Stimulated activated CD4-positive, alpha-beta T cell treated with anti-CD3 and anti-CD28 coated beads, Interleukin-2, amount 100 ng/mL, for 48 hours (primary cell): ENCODE measurements around the gene IP6K1.
"Not testable (repeated sequence)": the region's sequence is repeated elsewhere in the genome, so short reads cannot be mapped to it uniquely, and the experiment has no call there.

ENCODE experiments used
- DNase-seq, 2 donors: peaks; one replicate each; pipeline ENCODE4 v3.0.0-alpha.2; 2020

The IP6K1 gene

DNA sequence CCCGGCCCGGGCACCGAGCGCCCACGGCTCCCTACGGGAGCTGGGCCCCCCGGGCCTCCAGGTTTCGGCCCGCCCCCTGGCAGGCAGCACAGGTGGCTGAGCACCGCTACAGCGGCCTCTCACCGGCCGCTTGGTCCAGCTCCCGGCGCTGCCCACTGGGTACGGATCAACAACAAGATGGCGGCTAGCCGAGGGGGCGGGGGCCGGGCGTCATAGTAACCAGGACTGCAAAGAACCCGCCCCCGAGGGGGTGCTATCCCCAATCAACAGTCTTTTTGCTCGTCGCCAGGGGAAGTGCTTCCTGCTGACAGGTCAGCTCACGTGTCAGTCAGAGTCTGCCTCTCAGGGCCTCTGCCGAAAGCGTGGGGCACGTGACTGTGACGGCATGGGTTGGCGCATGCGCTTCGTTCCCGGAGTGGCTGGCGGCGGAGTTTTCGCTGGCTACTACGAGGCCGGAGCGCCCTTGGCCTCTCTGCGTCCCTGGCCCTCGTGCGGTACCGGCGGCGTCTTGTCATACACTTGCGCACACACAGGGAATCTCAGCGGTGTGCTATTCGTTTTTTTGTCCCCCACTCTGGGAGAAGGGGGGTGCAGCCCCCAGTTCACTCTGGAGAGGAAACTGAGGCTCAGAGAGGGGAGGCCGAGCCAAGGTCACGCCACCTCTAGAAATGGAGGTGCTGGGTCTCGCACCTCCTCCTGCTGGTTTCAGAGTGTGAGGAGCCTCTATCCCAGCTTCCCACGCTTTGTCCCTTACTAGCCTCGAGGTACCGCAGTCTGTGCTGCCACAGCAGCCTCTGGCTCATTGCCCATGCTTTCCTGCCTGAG is at the start of gene IP6K1:
Gene IP6K1, minus strand, starts transcription at position 186 of the 825 bp plus-strand sequence. CDS start 38,502 bp downstream, outside the sequence.
- peak; percentile 99 for DNase-seq

DNA sequence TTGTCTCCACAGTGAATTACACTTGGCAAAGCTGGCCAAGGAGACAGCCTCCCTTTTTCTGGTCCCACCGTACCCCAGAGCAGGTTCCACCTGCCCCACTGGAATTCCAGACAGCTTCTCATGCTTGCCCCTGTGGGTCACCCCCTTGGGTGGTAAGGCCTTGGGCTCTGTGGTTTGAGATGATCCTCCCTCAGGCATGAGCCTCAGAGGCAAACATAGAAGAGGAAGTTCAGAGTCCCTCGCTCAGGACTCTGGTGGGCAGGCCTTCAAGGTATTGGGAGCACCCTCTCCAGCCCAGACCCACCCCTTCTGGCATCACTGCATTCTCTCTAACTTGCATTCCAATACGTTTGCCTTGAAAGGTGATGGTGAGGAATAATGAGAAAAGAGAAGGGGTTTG is 45.0 kb upstream of the IP6K1 start:
- DNase-seq, result no peak

DNA sequence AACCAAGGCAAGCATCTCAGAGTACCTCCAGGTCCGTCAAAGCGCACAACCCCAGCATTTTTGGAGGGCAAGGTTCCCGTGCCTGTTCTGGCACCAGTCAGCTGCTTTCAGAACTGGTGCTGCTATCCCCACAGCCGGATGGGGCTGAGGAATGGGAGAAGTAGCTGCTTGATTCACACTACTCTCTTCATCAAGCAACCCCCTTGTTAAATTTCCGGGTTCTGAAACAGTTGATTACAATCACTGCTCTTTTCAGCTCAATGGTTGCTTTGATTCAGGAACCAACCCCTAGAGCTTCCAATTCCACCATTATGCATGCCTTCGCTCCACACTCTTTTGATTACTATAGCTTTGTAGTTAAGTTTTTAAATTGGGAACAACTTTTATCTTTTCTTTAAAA is 39.7 kb upstream of the IP6K1 start:
- no peak for DNase-seq

DNA sequence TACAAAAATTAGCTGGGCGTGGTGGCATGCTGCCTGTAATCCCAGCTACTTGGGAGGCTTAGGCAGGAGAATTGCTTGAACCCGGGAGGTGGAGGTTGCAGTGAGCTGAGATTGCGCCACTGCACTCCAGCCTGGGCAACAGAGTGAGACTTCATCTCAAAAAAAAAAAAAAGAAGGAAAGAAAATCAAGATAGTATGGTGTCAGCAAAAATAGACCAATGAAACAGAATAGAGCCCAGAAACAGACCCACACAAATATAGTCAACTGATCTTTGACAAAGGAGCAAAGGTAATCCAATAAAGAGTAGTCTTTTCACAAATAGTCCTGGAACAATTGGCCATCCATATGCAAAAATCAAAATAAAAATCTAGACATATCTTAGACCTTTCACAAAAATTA is 36.8 kb upstream of the IP6K1 start:
- DNase-seq, result not testable (repeated sequence)

DNA sequence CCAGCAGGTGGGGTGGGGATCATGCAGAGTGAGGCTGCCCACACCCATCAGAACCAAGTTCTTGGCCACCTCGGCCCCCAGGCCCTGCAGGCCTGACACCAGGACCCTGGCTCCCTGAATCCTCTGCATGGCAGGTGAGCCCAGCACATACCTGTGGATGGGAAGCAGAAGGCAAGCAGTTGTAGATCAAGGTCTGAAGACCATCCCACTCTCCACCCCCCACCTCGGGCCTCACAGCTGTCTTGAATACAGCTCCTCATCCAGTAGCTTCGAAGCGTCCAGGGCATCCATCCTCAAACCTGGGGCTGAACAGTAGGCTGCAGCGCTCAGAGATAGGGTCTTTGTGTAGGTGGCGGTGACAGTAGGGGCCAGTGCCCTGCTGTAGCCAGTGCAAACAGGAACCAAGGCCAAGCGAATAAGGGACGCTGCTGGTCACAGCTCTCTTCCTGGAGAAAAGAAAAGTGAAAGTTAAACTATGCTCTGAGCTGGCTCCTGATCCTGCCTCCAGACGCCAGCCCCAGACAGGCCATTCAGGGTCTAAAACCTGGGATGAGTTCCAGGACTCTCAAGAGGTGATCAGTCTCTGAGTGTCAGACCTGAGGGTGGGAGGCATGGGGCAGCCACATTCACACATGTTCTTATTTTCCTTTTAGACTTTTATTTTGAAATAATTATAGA is 27.3 kb upstream of the IP6K1 start, which contains the start of gene UBA7:
Gene UBA7, minus strand, starts transcription at position 457 of the 678 bp plus-strand sequence. Its CDS starts 166 bp downstream, at position 291.
- peak in 1 of 2 donors; percentile 25 for DNase-seq

DNA sequence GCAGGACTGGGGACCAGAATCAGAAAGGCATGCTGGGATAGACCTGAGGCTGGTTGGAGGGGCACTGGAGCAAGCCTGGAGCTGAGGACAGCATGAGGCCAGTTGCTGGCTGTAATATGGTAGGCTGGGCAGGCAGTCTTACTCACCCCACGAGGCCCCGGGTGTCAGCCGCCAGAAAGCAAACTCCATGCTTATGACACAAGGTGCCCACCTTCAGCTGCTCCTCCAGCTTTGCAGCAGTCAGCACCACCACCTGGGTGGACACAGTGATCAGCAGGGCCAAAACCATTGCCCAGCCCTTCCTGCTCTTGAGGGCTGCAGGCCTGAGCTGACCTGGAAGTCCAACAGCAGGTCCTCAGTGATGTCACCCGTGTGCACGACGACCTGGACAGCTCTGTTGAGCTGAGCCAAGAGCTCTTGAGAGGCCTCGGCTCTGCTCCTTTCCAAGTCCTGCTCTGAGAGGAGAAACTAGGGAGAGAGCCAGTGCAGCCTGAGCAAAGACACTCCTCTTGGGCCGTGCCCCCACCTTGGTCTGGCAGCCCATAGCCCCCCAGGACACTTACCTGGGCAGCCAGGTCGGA is 26.7 kb upstream of the IP6K1 start:
- DNase-seq, result no peak

DNA sequence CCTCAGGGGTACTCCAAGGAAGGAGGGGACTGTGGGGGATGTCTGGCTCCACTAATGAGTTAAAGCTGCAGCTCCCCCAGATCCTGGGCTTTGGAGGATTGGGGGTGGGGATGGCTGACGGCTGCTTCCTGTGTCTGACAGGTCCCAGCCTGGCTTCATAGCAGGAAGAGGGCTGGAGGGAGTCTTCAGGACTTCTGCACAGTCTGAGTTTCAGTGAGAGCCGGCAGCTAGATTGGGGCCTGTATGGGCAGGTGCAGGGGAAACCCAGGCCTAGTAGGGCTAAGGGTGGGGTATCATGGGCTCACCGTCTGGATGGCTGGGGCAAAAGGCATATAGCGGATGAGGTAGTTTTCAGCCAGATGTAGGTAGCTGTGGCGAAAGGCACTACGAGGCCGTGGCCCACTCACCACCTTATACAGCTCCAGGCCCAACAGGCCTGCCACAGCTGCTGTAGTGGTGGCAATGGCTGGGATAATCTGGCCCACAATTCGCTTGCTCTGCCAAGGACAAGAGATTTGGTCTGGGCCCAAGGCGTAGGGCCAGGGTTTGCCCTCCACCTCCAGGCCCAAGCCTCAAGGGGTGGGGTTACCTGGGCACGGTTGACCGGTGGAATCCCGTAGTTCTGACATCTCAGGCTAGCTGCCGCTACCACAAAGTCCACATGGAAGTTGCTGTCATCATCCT is 21.2 kb upstream of the IP6K1 start:
- DNase-seq, result no peak

DNA sequence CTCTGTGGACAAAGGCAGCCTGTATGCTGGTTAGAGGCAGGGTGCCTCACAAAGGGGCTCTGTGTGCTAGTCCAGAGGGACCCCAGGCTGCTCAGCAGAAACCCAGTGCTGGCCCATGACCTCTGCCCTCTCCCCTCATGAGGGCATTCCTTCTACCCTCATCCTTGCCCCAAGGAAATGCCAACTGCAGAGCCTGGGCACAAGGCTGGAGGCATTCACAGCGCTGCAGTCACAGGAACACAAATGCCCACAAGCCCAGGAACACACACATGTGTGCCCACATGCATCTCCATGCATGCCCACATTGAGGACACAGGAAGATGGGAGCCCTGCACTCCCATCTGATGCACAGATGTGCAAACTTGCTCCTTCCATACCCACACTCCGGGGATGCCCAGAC is 20.5 kb upstream of the IP6K1 start:
- DNase-seq, result no peak

DNA sequence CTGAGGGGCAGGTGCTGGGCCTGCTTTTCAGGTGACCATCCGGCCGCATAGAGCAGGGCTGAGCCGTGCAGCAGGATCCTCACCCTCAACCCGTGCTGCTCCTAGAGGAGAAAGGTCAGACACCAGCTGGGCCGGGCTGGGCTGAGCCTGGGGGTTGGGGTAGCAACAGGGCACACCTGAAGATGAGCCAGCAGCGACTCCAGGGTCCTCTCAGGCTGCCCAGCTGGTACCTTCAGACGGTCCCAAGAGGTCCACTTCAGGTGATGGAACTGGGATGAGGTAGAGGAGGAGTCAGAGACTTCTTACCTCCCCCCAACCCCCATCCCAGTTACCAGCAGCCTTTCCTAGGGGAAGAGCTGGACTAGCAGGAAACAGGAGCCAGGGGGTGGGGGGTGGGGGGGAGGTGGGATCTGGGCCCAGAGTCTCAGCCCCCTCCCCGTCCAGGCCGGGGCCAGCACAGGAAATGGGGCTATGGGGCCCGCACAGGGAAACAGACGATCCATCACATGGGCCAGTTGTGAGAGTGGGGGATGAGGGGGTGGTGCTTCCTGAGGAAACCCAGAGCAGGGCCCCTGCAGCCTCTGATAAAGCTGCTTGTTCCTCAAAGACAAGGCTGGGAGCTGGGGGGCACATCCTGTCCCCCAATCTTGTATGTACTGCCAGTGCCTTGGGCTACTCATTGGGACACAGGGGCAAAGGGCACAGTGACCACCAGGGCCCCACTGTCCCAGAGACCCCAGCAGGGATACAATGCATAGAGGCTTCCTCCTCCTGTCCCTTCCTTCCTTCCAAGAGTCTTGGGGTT is 19.8 kb upstream of the IP6K1 start:
- DNase-seq, result no peak

DNA sequence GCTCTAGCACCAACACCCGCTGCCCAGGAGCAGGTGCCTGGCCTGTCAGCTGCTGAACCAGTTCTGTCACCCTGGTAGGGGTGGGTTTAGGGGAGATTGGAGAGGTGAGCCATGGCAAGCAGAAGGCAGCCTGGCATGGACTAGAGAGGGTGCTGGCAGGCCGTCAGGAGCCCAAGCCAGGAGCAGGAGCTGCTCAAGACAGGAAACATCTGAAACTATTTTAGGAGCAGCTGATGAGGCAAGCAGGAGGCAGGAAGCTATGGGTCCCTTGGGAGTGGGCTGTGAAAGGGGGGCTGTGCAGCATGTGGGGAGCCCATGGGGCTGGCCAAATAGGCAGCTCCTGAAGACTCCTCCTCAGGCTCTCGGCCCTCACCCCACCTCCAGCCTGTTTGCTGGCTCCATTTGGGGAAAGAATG is 19.0 kb upstream of the IP6K1 start:
- DNase-seq, result no peak

DNA sequence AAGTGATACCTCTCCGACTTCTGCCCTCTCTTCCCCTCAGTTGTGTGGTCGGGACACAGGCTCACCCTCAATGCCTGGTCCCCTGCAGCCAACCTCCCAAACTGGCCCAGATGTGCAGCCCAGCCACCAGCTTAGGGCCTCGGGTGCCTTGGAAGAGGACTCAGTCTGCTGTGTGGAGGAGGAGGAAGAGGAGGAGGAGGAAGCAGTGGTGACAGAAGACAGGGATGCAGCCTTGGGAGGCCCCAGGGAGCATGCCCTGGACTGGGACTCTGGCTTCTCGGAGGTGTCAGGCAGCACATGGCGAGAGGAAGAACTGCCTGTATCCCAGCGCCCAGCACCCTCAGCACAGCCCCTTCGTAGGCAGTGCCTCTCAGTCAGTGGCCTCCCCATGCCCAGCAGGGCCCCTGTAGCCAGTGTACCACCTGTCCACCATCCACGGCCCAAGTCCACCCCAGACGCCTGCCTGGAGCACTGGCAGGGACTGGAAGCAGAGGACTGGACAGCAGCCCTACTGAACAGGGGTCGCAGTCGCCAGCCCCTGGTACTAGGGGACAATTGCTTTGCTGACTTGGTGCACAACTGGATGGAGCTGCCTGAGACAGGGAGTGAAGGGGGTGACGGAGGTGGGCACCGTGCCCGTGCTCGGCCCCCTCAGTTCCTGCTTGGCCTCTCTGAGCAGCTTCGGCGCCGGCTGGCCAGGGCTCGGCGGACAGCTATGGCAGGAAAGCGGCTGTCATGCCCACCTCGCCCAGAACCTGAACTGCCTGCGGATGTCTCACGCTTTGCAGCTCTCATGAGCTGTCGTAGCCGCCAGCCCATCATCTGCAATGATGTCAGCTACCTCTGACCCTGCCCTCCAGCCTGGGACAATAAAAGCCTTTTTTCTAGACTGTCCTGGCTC is 18.0 kb upstream of the IP6K1 start:
- no peak for DNase-seq

DNA sequence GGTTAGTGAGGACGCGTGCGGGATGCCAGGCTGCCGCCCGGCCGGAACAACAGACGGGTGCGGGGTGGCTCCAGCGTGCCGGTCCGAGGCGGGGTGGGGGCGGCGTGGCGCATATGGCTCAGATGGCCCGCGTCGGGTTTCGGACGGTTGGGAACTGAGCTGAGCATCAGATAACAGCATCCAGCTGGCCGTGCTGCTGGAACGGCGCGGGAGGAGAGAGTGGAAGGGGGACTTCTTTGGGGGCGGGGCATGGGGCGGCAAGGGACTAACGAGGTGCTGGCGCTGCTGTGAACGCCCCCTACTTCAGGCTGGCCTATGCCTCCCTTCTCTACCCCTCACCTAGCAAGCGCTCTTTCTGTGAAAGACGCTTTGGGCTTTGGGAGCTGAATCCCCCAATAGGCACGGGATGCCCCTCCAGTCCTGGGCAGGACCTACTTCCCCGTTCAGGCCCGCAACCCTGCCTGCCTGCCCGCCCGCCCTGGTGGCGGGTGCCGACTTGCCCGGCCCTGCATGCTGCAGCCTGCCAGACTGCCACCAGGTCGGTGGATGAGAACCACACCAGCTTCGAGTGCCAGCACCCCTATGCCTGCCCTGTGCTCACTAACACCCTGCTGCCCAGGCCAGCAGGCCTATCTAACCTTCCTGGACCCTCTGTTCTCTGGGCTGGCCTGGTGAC is 17.3 kb upstream of the IP6K1 start:
- peak in 1 of 2 donors; percentile 23 for DNase-seq

DNA sequence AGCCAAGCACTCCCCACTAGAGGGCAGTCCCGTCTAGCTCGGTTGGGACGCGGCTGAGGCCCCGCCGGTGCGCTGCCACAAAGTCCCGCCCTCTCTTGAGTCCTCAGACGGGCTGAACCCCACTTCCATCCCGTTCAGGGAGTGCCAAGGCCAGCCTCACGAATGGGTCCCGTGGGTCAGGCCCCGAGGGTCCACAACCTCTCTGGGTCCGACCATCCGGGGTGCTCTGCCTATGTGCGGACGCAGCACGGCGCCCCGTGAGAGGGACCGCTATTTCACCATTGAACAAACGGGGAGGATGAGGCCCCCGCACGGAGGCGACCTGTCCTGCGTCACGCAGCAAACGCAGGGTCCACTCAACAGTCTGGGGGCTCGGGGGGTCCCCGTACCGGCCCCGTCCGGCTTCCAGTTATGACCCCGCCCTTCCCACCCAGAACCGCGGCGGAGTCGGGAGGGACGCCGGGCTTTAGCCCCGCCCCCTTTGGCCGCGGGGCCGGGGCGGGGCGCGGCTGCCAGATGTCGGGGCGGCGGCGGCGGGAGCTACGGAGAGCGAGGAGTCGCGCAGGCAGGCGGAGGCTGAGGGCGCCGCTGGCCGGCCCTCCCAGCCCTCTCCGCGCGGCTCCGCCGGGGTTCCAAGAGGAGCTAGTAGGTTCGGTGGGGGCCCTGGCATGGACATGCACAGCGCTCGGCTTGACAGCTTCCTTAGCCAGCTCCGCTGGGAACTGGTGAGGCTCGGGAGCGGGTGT is 16.6 kb upstream of the IP6K1 start, which contains the start of gene INKA1:
Gene INKA1, plus strand, starts transcription at position 543 of the 746 bp plus-strand sequence. Its CDS starts 132 bp downstream, at position 675.
- DNase-seq, result peak; percentile 87 to 88

DNA sequence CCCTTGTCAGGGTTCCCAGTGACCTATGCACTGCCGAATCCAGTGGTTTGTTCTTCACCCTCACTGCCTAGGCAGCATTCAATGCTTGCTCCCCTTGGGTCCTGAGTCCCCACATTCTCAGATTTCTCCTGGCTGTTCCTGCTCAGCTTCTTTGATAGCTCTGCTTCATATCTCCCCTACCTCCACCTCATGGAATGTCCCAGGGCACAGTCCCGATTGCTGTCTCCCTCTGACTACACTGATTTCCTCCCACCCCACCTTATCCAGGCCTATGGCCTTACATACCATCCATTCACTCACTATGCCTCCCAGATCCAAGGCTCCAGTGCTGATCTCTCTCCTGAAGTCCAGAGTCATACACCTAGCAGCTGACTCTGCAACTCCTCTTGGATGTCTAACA is 14.8 kb upstream of the IP6K1 start:
- no peak for DNase-seq

DNA sequence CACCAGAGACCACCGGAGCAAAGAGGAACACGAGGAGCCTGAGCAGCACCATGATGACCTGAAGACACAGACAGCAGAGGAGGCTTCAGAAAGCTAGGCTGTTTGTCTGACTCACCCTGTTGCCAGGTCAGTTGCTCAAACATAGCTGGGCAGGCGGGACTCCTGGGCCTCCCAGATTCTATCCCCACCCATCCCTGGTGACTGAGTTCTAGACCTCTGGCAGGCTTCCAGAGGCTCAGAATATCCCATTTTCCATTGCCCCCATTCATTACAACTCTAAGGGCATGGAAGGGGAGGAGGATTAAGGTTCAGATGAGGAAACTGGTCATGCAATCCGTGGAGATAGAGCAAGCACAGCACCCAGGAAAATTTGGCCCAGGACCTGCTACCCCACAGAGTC is 13.4 kb upstream of the IP6K1 start, which contains the start of gene CDHR4:
Gene CDHR4, minus strand, starts transcription at position 113 of the 400 bp plus-strand sequence. Its CDS starts 61 bp downstream, at position 52.
- DNase-seq, result no peak

DNA sequence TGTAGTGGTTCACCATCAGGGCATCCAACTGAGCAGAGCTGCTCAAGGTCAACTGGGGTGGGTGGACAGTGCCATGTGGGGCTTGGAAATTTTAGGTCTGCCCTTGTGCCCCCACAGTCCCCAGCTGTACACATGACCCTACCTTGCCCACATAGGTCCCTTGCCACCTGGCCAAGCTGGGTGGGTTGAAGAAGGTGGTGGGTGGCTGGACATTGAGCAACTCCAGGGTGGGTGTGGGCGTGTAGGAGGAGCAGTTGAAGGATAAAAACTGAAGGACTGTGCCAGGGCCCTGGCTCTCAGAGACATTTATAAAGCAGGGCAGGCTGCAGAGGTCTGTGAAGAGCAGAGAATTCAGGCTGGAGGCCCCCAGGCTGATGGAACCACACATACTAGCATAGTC is 12.8 kb upstream of the IP6K1 start:
- no peak for DNase-seq

DNA sequence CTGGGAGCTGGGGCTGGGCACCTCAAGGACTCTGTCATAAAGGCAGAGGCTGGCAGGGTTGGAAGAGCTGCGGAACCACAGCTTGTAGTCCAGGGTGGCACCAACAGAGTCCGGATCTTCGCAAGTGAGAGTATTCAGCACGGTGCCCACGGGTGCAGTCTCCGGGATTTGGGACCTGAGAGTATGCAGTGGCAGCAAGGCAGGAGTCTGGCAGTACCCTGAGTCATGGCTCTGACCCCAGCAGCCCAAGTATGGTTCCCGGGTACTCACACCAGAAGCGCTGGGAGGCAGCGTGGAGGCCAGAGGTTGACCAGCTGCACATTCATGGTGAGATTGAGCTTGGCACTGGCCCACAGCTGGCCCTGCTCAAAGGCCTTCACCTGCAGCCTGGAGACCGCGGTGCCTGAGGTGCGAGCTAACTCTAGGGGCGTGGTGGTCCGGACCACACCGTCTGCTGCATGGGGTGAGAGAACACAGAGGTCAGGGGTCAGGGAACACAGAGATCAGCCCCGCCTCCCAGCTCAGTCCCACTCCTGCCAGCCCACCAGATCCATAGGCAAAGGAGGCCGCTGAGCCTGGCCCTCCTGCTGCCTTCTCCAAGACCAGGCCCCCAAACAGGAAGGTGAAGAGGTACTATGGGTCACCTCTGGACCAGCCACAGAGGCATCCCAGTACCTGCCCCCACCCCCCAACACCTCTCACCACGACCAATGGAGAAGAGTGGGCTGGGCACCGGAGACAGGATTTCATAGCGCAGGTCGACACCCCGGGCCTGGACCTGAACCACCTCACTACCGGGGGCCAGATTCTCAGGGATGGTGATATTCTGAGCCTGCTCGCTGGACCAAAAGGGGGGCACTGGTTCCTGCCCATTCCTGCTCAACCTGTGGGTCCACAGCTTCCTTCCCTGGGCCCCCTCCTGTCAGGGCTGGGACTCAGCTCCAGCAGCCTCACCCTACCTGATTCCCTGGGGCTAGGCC is 8.9 kb upstream of the IP6K1 start:
- no peak for DNase-seq

DNA sequence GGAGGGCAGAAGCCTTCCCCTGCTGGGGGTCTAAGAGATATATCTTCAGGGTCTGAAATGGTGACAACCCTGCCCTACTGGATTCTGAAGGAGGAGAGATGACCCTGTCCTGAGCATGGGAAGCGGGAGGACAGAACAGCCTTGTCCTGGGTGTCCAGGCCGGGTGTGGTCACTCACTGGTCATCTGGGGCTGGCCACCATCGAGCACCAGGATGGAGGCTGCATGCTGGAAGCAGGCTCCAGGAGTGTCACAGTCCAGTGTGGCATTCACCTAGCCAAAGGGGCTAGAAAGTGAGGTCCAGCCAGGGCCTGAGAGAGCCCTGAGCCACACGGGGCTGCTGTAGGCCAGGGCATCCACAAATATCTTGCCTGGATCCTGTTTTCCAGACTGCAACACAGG is 8.1 kb upstream of the IP6K1 start:
- no peak for DNase-seq
